ENCODE results near the gene SLC16A12. TPM values are rescaled to one million over a fixed set of nuclear protein-coding genes. Genes with fewer than 3 reads are reported as not detected.

Gene SLC16A12
- total and polyA plus RNA-seq, 8 donors = 0.06 to 9.7 (median 0.81) TPM; not detected in 2

GRCh38 chr10:89481662-89482061 is 53.7 kb downstream of the SLC16A12 start:
- H3K27ac ChIP-seq = peak overlapping the region in 4 of 5 donors; percentile 46 to 84 (median 50)

DNA sequence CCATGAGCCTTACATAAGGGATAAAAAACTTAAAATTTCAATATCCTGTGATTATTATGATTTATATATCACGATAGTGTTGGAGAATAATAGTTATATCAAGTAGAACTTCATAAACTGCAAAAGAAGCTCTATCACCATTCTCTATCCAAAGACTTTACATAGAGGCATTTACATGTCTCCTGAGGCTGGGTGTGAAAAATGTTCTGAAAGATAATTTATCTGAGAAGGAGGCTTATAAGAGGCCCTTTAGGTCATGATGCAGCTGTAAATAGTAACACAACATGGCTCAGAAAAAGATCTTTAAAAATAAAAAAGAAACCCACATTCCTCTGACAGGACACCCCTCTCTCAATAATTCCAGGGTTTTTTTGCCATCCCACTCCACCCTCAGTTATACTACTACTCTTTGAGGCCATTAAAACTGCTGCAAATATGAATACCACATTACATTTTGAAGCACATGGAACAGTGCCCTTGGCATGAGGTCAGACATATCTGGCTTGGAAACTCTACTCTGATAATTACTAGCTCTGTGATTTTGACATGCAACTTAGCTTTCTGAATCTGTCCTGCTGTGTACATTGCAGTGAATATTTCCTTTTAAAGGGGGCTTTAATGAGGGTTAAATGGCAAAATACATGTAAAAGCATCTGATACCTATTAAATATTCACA is 55.5 kb downstream of the SLC16A12 start:
- intact Hi-C loops (cut with DNase I; ENCODE audit: low total_unique reads) = no loop called here
- peak in 1 of 2 donors; percentile 45 for DNase-seq
- Histone ChIP-seq H3K9me3 (no peaks in the 10 kb centered on the region), H3K36me3 (no peaks in the 10 kb centered on the region), H3K4me1 (peaks cover 0 to 61% (median 39%) of the 10 kb centered on the region in 4 donors), H3K4me3 (no peak overlapping the region), H3K27ac (peak overlapping the region in 4 of 5 donors; percentile 34 to 84 (median 57)), H3K27me3 (no peaks in the 10 kb centered on the region)
- 86 to 100% (median 94%) methylated on average over 1 of the region's 1 CpG for WGBS, 5 donors
- TF ChIP-seq, protein P1, sequence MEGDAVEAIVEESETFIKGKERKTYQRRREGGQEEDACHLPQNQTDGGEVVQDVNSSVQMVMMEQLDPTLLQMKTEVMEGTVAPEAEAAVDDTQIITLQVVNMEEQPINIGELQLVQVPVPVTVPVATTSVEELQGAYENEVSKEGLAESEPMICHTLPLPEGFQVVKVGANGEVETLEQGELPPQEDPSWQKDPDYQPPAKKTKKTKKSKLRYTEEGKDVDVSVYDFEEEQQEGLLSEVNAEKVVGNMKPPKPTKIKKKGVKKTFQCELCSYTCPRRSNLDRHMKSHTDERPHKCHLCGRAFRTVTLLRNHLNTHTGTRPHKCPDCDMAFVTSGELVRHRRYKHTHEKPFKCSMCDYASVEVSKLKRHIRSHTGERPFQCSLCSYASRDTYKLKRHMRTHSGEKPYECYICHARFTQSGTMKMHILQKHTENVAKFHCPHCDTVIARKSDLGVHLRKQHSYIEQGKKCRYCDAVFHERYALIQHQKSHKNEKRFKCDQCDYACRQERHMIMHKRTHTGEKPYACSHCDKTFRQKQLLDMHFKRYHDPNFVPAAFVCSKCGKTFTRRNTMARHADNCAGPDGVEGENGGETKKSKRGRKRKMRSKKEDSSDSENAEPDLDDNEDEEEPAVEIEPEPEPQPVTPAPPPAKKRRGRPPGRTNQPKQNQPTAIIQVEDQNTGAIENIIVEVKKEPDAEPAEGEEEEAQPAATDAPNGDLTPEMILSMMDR (IDR thresholded peaks at IDR 0.05) = no peak
- no peak for TF ChIP-seq POLR2A (IDR thresholded peaks at IDR 0.05)
- TF ChIP-seq EP300 (IDR thresholded peaks at IDR 0.05) = no peak
- TF ChIP-seq POLR2AphosphoS5 (IDR thresholded peaks at IDR 0.05) = no peak

More at GRCh38 chr10:89481662-89482061, 53.7 kb downstream of the SLC16A12 start:
- Histone ChIP-seq H3K36me3 (no peaks in the 10 kb centered on the region), H3K9me3 (no peaks in the 10 kb centered on the region), H3K4me3 (no peak overlapping the region), H3K27me3 (no peaks in the 10 kb centered on the region), H3K4me1 (peaks cover 0 to 44% (median 22%) of the 10 kb centered on the region in 4 donors)
- DNase-seq = peak in 1 of 2 donors; percentile 40
- intact Hi-C loops (cut with DNase I; ENCODE audit: low total_unique reads) = no loop called here
- WGBS, 5 donors = 50 to 82% (median 79%) methylated on average over 3 of the region's 3 CpGs
- TF ChIP-seq, protein P1 (IDR thresholded peaks at IDR 0.05) = no peak
- no peak for TF ChIP-seq EP300 (IDR thresholded peaks at IDR 0.05)
- peak; percentile 55 to 92 (median 75) for TF ChIP-seq POLR2AphosphoS5 (IDR thresholded peaks at IDR 0.05)

GRCh38 chr10:89478739-89479654 is 56.4 kb downstream of the SLC16A12 start:
- no peaks in the 10 kb centered on the region for H3K9me3 ChIP-seq
- TF ChIP-seq EP300 (IDR thresholded peaks at IDR 0.05) = no peak
- TF ChIP-seq, protein P1 (IDR thresholded peaks at IDR 0.05) = no peak
- TF ChIP-seq POLR2AphosphoS5 (IDR thresholded peaks at IDR 0.05) = no peak
- TF ChIP-seq POLR2A (IDR thresholded peaks at IDR 0.05) = no peak
- peak overlapping the region in 4 of 5 donors; percentile 34 to 84 (median 63) for H3K27ac ChIP-seq
- WGBS, 5 donors = 72 to 83% (median 76%) methylated on average over 5 of the region's 5 CpGs
- peaks cover 0 to 63% (median 42%) of the 10 kb centered on the region in 4 donors for H3K4me1 ChIP-seq
- H3K4me3 ChIP-seq = no peak overlapping the region
- peak in 1 of 2 donors; percentile 35 for DNase-seq
- intact Hi-C loops (cut with DNase I; ENCODE audit: low total_unique reads) = no loop called here
- no peaks in the 10 kb centered on the region for H3K36me3 ChIP-seq
- no peaks in the 10 kb centered on the region for H3K27me3 ChIP-seq

GRCh38 chr10:89478085-89478738 is 57.2 kb downstream of the SLC16A12 start:
- WGBS, 5 donors = 72 to 83% (median 76%) methylated on average over 4 of the region's 4 CpGs
- intact Hi-C loops (cut with DNase I; ENCODE audit: low total_unique reads) = no loop called here
- H3K4me1 ChIP-seq = peaks cover 0 to 63% (median 42%) of the 10 kb centered on the region in 4 donors
- H3K36me3 ChIP-seq = no peaks in the 10 kb centered on the region
- TF ChIP-seq, protein P1 (IDR thresholded peaks at IDR 0.05) = no peak
- no peak for TF ChIP-seq POLR2A (IDR thresholded peaks at IDR 0.05)
- TF ChIP-seq POLR2AphosphoS5 (IDR thresholded peaks at IDR 0.05) = no peak
- TF ChIP-seq EP300 (IDR thresholded peaks at IDR 0.05) = no peak
- DNase-seq = peak in 1 of 2 donors; percentile 64
- H3K9me3 ChIP-seq = no peaks in the 10 kb centered on the region
- H3K27ac ChIP-seq = peak overlapping the region in 4 of 5 donors; percentile 13 to 84 (median 39)
- no peaks in the 10 kb centered on the region for H3K27me3 ChIP-seq
- H3K4me3 ChIP-seq = no peak overlapping the region
